ENCODE data around the gene KHDC4. TPM values are rescaled to one million over a fixed set of nuclear protein-coding genes. Genes with fewer than 3 reads are reported as not detected.
"Not testable (repeated sequence)": the region's sequence is repeated elsewhere in the genome, so short reads cannot be mapped to it uniquely, and the experiment has no call there.

Gene KHDC4
- total RNA-seq, 1 donor from 2014 or later, result 44.5 TPM

GRCh38 chr1:155900161-155900560, 34.1 kb downstream of the KHDC4 start:
- no peak for DNase-seq (ENCODE audit: low spot score)

GRCh38 chr1:155899683-155900082, 34.5 kb downstream of the KHDC4 start:
- no peak for DNase-seq (ENCODE audit: low spot score)

- no peak for DNase-seq (ENCODE audit: low spot score)
Measured at GRCh38 chr1:155898888-155899287, 35.3 kb downstream of the KHDC4 start.

GRCh38 chr1:155897746-155898145, 36.5 kb downstream of the KHDC4 start:
- DNase-seq (ENCODE audit: low spot score), result no peak

- not testable (repeated sequence) for DNase-seq (ENCODE audit: low spot score)
Measured at GRCh38 chr1:155896476-155896875, 37.7 kb downstream of the KHDC4 start.

- not testable (repeated sequence) for DNase-seq (ENCODE audit: low spot score)
Measured at GRCh38 chr1:155895617-155896016, 38.6 kb downstream of the KHDC4 start.

GRCh38 chr1:155893389-155894142, 40.6 kb downstream of the KHDC4 start:
- DNase-seq (ENCODE audit: low spot score), result no peak

- DNase-seq (ENCODE audit: low spot score), result no peak
Measured at GRCh38 chr1:155892796-155893195, 41.4 kb downstream of the KHDC4 start.

- no peak for DNase-seq (ENCODE audit: low spot score)
Measured at GRCh38 chr1:155890251-155890650, 44.0 kb downstream of the KHDC4 start.

- no peak for DNase-seq (ENCODE audit: low spot score)
Measured at GRCh38 chr1:155889566-155889965, 44.6 kb downstream of the KHDC4 start.

GRCh38 chr1:155888481-155888880, 45.7 kb downstream of the KHDC4 start:
- DNase-seq (ENCODE audit: low spot score), result no peak

- DNase-seq (ENCODE audit: low spot score), result no peak
Measured at GRCh38 chr1:155884982-155885381, 49.2 kb downstream of the KHDC4 start.

- DNase-seq (ENCODE audit: low spot score), result peak; percentile 10
Measured at GRCh38 chr1:155884031-155884960, 49.9 kb downstream of the KHDC4 start.

GRCh38 chr1:155882766-155883165, 51.4 kb downstream of the KHDC4 start:
- no peak for DNase-seq (ENCODE audit: low spot score)

- no peak for DNase-seq (ENCODE audit: low spot score)
Measured at GRCh38 chr1:155882235-155882634, 52.0 kb downstream of the KHDC4 start.

GRCh38 chr1:155880950-155881349, 53.3 kb downstream of the KHDC4 start:
- DNase-seq (ENCODE audit: low spot score), result no peak

- no peak for DNase-seq (ENCODE audit: low spot score)
Measured at GRCh38 chr1:155880251-155880650, 54.0 kb downstream of the KHDC4 start.

- DNase-seq (ENCODE audit: low spot score), result no peak
Measured at GRCh38 chr1:155877945-155878344, 56.3 kb downstream of the KHDC4 start.

- DNase-seq (ENCODE audit: low spot score), result no peak
Measured at GRCh38 chr1:155873860-155874259, 60.4 kb downstream of the KHDC4 start.

- DNase-seq (ENCODE audit: low spot score), result no peak
Measured at GRCh38 chr1:155872527-155872926, 61.7 kb downstream of the KHDC4 start.

- DNase-seq (ENCODE audit: low spot score), result no peak
Measured at GRCh38 chr1:155871390-155871789, 62.8 kb downstream of the KHDC4 start.

- DNase-seq (ENCODE audit: low spot score), result no peak
Measured at GRCh38 chr1:155867766-155868165, 66.4 kb downstream of the KHDC4 start.

GRCh38 chr1:155864393-155864792, 69.8 kb downstream of the KHDC4 start:
- DNase-seq (ENCODE audit: low spot score), result no peak

Measured in mucosa of gallbladder (tissue), 1 donor.